Stimulated activated CD4-positive, alpha-beta T cell treated with anti-CD3 and anti-CD28 coated beads, Interleukin-12 subunit alpha, Interleukin-12 subunit beta, amount 100 ng/mL, for 24 hours (primary cell): ENCODE results near the gene YEATS2.
A peak's percentile ranks its signal among the peaks of the same experiment; 100 is the strongest.

ENCODE experiments used
- DNase-seq, 2 experiments: peaks; one replicate each; pipeline ENCODE4 v3.0.0-alpha.2; 2020; ENCODE audit warnings: low read depth in 2 of 2

The YEATS2 gene

DNA sequence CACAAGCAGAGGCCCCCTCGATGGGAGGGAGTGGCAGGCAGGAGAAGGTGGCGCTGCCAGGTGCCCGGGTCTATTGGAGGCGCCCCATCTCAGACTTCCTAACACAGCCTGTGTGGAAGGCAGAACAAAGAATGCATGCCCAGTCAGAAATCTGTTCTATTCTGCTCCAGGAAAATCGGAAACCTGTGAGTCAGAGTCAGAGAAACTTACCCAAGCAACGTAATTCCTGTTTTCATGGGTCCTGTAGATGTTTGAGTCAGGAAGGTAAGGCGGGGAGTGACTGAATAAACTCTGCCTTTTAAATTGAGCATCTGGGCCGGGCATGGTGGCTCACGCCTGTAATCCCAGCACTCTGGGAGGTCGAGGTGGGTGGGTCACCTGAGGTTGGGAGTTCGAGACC is 114.0 kb downstream of the YEATS2 start:
- DNase-seq, result no peak

DNA sequence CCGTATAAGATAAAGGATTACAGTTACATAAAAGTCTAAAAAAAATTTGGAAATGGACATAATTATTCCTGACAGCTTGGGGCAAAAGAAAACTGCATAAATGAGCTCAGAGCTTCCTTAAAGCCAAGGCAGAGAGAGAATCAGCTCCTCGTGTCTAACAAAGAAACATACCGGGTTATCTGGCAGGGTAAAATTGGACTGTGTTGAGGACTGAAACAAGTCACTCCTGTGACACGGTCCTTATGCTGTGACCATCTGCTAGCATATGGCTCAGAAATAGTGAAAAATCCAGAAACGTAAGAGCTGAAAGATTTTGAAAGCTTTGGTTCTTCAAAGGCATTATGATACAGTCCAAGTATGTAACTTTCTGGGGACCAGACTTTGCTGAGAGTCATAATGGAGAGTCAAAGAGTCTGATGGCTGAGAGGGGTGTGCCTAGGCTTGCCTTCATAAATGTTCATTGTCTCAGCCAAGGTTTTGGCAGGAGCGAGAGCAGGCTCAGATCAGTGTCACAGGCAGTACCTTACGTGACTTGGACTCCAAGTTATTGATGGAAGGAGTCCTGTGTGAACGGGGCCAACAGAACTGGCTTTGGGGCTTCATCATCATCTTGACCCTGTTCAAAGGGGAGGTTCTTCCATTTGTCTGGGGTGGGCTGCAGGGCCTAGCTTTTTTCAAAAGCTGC is 115.3 kb downstream of the YEATS2 start:
- no peak for DNase-seq

DNA sequence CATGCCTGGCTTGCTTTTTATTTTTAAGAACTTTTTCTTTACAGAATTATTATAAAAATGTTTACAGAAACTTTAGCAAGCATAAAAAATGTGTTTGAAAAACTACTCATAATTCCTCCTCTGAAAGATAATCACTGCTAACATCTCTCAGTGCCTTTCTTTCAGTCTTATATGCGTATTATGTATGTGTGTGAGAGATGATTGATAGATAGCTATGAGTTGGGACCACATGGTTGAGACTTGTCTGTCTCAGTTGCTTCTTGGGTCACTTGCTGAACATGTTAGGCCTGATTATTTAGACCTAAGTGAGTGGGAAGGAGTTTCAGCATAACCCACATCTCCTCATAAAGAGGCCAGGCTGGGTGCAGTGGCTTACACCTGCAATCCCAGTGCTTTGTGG is 116.6 kb downstream of the YEATS2 start:
- DNase-seq, result no peak

DNA sequence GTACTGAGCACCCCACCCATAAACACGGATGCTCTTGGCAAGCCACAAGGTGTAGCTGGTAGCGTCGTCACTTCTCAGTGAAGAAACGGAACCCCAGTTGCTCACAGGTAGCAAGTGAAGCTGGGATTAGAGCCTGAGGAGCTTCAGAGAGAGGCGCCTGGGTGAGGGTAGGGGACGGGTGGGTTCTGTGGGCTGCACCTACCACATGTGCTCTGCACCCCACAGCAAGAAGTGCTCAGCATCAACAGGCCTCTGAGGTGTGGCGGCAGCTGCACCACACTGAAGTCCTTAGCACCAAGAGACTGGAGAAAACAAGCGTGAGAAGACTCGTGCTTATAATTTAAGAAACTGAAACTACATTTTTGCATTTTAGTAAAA is 118.0 kb downstream of the YEATS2 start:
- DNase-seq, result no peak

DNA sequence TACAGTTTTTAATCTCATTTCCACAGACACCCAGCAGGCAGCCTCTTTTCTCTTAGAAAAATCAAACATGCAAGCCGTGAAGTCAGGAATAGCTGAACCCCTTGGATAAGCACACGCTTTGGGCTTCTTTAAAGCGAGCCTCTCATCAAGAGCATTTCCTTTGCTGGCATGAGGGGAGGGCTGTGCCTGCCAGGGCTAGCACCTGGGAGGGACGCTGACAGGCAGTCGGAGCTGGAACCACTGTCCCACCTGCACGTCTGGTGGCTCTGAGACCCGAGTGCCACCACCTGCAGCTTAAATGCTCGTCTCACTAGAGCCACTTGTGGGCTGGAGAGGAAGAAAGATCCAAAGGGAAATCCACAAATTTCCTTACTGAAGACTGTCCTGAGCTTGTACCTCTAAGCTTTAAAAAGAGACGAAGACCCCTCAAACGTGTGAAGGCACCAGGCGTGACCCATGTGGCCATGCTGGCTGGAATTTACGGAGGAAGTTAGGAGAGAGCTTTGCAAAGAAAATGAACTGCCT is 118.4 kb downstream of the YEATS2 start:
- DNase-seq, result no peak

DNA sequence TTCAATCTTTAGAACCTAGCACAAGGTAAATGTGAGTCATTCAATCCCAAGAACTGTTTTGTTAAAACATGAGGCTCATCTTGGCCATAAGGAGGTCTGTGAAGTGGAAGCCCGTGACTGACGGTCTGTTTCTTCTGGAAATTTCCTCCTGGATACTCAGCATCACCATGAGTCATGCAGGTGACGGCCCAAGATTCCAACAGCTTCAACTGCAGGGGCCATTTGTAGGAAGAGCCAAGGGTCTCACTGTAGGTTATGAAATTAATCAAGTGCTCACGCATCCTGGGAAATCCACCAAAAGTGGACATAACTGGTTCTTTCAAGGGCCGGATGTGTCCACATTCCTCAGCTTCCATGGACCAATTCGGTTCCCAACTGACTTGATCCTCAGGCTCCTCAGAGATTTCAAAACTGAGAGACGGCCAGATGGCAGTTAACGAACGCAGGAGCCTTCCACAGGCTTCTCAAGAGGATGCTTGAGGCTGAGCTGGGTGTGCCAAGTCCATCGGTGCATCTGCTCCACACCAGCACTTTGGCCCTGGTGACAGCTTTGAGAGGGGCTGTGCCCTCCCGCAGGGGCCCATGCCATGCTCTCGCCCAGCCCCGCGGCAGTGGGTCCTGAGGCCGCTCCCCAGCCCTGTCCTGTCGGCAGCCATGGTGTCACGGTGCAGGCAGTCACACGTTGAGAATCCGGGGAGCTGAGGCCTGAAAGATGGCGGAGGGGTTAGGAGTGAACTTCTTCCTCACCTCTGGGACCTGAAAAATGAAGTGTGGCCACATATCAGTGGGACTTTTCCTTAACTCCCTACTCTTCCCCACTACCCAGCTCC is 119.3 kb downstream of the YEATS2 start:
- DNase-seq, result no peak

DNA sequence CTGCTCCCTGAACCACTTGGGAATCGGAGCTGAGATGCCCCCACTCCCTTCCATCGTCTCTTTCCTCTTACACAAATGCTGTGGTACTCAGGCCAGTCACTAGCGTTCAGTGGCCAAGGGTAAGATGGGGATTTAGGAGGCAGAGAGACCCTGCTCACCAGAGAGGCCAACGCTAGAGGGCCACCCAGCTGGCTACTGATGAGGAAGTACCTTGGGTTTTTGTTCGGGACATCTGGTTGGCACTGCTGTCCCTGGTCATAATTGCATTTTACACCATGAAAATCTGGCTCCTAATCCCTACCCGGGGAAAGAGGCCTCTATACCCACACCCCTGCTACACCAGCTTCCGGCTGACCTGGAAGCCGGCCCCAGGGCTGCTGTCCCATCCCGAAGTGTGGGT is 120.0 kb downstream of the YEATS2 start:
- no peak for DNase-seq

DNA sequence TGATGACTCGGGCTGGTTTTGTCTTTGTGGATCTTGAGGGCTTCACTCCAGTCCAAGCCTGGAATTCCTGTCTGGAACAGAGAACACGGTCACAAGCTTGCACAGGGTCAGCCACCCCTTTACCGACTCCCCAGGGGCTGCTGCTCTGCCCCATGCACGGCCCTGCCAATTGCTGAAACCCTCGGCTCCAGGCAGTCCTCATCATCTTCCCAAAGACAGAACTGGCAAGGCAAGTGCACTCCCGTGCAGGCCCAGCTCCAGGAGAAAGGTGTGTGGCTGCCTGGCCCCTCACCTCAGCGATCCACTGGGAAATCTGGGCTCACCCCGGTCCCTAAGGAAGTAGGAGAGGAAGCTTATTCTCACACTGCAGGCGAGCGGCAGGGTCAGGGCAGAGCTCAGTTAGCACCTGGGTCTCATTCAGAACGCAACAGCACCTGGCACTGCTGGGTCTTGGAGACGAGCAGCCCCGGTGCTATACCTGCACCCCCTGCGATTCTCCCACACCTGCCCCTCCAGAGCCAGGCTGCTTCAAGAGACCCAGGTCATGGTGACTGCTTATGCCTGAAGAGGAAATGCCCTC is 120.5 kb downstream of the YEATS2 start:
- no peak for DNase-seq

DNA sequence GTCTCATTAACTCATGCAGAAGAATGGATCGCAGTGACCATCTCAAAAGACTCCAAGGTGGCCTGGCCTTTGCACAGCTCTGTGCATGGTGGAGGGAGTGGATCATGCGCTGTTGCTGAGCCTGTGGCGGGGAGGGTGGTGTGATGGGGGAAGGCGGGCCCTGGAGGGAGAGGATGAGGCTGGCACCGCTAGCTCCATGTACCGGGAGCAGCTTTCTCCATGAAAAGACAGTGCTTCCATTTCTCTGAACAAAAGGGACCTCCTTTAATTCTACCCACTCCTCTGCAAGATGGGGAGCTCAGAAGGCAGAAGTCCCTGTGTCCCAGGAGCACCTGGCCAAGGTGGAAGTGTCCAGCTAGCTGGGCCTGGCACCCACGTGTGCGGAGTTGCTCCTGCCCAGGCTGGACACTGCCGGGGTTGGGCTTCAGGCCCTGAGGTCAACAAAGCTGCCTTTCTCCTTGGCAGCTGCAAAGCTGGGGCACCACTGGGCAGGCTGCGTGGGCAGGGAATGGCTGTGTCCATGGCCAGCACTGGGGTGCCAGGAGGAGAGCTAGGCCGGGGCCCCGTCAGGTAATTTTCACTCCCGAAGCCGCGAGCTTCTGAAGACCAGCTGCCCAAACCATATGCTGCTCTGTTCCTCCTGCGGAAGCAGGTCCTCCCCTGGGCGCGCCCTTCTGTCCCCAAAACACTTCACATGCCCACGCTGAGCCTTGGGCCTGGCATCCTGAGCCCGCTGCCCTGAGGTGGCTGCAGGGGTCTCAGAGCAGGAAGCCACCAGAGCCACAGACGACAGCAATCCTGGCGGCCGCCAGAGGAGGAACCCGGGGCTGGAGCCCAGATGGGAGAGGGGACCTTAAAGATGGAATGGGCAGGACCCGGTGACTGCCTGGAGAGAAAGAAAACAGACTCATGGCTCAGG is 121.4 kb downstream of the YEATS2 start:
- no peak for DNase-seq

DNA sequence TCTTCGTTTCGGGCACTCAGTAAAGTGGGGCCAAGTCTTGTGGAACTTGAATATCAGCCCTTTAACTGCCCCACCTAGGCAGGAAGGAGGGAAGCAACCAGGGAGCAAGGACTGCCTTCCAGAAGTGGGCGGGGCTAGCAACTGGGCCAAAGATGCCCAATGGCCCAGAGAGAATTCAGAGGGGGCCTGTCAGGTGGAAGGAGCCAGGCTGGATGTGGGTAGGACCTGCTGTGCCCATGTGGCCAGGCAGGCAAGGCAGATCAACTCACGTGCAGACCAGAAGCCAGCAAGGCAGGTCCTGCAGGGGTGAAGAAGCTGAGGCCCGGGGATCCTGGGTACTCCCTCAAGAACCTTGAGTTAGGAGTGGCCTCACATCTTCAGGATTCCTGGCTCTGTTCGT is 122.2 kb downstream of the YEATS2 start:
- DNase-seq, result no peak

DNA sequence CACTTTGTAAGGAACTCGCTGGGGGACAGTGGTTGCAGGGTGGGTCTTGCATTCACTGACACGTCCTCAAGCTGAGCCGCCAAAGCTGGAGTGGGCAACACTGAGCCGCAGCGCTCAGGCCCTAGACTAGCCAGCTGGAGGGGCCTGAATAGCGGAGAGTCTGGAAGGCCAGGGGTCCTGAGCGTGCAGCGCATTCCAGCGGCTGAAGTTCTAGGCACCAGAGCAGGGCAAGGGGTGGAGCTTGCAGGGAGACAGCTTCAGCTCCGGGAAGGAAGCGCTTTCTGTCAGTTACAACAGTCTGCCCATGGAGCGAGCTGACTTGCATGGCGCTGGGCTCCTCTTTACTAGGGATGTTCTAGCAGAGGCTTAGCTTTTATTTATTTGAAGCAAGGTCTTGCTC is 125.0 kb downstream of the YEATS2 start:
- DNase-seq, result no peak

DNA sequence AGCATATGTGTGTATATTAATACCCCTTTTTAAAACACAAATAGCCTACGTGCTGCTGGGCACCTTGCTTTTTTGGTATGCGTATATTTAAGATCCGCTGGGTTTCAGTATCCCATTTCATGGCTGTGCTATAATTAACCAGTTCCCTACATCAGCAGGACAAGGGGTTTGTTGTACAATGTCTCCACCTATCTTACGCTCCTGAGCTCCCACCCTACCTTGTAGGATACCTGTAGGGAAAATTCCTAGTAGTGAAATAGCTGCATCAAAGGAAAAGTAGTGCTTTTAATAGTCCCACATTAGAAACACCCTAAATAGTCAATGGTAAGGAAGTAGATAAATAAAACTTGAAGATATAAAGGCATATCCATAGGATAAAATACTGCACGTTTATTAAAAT is 126.4 kb downstream of the YEATS2 start:
- no peak for DNase-seq

DNA sequence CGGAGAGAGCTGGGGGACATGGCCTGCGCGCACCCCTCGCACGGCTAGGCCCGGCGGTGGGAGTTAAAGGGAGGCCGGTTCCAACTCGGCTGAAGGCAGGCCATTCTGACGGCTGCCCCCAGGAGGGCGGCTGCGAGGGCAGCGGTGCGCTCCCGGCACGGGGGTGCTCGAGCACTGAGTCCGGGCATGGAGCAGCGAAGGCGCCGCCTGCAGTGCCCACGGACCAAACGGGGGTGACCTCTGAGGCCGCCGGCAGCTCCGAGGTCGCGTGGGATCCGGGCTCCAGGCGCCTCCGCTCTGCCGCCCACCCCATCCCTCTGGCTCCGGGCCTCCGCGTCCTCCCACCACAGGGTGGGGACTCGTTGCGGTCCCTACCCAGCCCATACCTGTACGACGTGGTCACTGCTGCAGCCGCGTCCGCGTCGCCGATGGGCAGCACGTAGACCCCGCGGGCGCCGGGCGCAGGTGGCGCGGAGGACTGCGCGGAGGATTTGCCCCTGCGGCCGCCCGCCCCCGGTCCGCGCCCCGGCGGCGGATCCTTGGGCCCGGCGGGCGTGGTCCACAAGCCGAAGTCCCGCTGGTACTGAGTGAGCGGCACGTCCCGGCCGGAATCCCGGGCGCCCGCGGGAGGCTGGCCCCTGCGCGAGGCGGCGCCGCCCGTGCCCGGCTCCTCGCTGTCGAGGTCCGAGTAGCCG is 127.3 kb downstream of the YEATS2 start:
- DNase-seq, result no peak

DNA sequence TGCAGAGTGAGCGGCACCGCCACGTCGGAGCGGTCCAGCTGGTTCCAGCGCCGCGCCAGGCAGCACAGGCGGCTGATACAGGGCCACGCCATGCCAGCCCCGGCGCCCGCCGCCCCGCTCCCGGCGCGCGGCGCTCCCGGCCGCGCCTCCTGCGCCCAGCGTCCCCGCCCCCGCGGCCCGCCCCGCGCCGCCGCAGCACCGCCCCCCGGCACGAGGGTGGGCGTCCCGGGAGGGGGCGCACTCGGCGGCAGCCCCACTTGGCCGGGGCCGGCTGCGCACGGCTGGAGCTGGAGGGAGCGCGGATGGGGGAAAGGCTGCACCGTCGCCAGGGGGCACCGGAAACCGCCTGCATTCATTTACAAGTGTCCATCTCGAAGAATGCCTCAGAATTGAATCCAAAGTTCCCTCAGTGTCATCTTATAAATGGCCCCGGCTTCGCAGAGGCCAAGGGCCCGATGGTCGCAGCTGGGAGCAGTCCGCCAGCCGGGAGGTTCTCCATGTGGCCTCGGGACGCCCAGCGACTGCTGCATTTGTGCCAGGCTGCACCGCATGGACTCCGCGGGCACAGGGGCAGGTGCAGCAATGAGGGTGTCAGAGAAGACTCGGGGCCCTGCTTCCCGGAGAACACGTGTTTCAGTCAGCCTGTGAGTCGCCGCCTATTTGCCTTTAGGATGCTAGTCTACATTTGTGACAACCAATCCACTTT is 128.0 kb downstream of the YEATS2 start, which contains the start of gene MAP6D1:
Gene MAP6D1, minus strand, starts transcription at position 122 of the 706 bp plus-strand sequence. Its CDS starts 30 bp downstream, at position 92.
- DNase-seq, result peak in 1 of 2 experiments; percentile 28

DNA sequence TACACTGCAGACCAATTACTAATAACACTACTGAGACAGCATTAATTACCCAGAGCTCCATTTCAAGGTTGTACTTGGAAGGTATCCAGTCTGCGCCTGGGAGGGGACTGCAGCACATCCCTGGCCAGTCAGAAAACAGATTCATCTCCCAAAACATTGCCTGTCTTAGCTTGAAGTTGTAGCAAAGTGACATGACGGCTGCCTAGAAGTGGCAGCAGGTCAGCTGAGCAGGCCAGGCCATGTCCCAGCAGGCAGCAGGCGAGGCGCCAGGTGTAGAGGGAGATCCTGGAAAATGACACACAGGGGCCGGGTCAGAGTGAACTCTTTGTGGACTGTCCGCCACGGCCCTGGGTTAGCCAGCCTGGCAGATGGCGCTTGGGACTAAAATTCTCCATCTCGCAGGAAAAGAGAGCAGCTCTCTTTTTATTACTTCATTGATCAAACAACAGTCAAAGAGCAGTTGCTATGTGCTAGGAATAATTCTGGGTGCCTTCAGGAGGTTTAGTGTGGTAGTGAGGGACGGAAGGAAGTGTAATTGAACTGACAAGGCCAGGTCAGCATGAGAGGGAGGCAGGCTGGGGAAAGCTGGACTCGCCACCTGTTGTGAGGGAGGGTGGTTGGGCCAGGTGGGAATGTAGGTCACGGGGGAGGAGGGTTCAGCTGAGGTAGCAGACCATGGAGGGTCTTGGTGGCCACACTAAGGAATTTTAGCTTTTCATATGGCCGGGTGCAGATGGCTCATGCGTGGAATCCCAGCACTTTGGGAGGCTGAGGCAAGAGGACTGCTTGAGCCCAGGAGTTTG is 129.1 kb downstream of the YEATS2 start:
- DNase-seq, result no peak

DNA sequence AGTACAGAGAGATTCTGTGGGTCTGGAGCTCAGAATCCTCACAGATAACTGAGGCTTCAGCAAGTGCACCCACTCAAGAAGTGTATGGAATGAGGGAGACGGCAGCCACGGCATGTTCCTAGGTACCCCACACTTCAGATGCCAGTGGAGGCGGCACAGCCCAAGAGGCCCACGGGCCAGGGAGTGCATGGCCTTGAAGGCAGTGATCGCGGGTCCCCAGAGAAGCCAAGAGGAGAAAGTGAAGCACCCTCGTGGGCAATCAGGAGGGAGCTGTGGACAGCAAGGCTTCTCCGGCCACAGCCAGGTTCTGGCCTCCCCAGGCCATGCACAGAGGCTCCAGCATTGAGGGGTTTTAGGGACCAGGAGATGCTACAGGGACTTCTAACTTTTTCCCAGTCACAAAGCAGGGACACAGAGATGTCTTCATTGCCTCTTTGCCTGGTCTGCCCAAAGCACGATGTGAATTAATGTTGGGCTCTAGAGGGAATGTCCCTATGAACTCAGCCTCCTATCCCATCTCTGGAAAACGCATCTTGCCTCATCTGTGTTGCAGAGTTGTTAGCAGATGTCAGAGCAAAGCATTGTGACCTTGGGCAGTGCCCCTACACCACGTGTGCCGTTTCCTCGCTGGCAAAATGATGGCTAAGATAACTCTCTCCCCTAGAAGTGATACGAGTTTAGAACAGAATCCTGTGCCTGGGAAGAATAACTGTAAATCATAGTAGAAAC is 130.4 kb downstream of the YEATS2 start:
- DNase-seq, result no peak

DNA sequence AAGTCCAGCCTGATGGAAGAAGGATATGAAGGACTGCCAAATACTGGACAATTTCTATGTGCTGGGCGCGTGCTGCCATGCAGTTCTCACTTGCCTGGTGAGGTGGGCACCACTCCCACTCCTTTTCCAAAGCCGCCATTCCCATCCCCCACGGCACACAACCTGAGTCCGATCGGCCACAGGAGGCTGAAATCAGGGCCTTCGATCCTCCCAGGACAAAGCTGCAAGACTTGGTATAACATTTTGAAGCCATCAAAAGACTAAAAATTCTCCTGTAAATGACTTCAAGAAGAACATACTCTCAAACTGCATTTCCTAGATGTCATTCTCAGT is 130.9 kb downstream of the YEATS2 start:
- DNase-seq, result no peak

DNA sequence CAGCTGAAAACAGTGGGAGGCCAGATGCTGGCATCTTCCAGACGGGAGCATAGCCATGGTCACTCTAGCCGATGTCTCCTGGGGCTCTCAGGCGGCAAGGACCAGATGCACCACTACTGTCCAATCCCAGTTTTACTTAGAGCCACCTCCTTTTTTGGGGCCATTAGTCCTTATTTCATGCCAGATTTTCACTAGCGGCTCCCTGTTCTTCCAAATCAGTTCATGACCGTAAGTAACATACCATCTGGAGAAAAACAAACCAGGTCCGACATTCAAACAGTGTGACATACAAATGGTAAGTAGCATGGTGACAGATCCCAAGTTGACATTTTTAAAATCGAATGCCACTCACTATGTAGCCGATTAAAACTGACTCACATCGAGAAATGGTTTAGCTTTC is 131.9 kb downstream of the YEATS2 start:
- DNase-seq, result no peak

DNA sequence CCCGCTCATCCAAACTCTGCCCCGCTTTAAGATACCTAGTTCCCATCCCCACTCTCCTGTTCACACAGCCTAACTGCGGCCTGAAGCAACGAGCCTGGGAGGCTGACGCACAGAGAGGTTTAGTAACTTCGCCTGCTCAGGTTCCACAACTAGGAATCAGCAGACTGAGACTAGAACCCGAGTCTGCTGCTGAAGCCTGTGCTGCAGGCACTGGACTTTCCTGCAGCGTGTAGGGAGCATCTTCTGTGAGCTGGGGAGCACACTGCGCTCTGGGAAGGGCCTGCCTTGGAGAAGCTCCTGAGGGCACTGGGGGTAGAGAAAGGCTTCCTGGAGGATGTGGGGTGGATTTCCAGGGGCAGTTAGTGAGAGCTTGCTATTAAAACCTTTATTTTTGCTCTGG is 132.6 kb downstream of the YEATS2 start:
- DNase-seq, result no peak
